DND-41 (cell line): ENCODE data around the gene IFITM2.

Source experiments
- EZH2 ChIP-seq: IDR thresholded peaks from 3 replicates; pipeline ENCODE4 v1.6.1; 2012; ENCODE audit warnings: borderline replicate concordance, low read depth, mild to moderate bottlenecking, moderate library complexity, low read length, inconsistent platforms; ENCODE audit not compliant: severe bottlenecking
- TF ChIP-seq, protein P1 (sequence below): IDR thresholded peaks from 2 replicates; pipeline ENCODE4 v1.5.1; 2012; ENCODE audit warnings: borderline replicate concordance, low read length, moderate library complexity, mild to moderate bottlenecking; ENCODE audit not compliant: poor library complexity, severe bottlenecking; ENCODE audit errors: extremely low read depth

DNA sequence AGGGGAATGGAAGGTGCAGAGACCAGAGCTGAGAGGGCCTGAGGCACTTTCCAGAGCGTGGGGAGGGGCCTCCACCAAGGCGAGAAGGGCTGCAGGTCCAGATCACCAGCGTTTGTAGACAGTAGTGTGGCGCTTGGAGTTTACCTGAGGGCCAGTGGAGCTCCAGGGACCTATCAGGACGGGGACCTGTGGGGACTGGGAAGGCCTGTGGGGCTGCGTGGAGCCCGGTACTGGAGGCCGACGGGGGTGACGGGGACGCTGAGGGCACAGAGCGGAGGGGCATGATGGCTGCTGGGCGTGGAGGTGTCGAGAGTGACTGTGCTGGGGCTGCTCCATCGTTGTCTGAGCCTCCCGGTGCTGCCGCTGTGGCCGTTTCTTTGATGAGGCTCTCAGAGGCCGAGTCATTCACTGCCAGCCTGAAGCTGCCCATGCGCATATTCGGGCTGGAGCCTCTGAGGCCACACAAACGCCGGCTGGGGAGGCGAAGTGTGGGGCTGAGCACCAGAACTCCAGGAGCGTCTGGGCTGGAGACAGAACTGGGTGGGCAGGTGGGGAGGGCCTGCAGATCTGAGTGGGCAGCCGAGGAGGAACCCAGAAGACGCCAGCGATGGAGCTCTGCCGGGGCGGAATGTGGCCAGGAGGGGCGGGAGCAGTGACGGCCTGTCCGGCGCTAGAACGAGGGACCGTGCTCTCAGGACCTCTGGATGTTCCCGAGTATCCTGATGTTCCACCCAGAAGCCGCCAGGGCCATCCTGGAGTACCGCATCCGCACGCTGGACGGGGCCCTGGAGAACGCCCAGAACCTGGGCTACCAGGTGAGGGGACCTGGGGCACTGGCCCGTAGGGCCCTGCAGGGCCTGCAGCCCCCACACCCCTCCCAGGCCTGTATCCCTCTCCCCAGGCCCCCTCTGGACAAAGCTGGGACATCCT is 16.1 kb upstream of the IFITM2 start:
- TF ChIP-seq, protein P1, sequence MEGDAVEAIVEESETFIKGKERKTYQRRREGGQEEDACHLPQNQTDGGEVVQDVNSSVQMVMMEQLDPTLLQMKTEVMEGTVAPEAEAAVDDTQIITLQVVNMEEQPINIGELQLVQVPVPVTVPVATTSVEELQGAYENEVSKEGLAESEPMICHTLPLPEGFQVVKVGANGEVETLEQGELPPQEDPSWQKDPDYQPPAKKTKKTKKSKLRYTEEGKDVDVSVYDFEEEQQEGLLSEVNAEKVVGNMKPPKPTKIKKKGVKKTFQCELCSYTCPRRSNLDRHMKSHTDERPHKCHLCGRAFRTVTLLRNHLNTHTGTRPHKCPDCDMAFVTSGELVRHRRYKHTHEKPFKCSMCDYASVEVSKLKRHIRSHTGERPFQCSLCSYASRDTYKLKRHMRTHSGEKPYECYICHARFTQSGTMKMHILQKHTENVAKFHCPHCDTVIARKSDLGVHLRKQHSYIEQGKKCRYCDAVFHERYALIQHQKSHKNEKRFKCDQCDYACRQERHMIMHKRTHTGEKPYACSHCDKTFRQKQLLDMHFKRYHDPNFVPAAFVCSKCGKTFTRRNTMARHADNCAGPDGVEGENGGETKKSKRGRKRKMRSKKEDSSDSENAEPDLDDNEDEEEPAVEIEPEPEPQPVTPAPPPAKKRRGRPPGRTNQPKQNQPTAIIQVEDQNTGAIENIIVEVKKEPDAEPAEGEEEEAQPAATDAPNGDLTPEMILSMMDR: no peak
- TF ChIP-seq EZH2: no peak
